Muscle of leg (tissue), 11 donors: ENCODE data around the gene PROX2. TPM values are rescaled to one million over a fixed set of nuclear protein-coding genes. Genes with fewer than 3 reads are reported as not detected.

Experiments
- DNase-seq: peaks from one replicate; pipeline ENCODE4 v3.0.0; 2013
- H3K27ac ChIP-seq: one replicate; pipeline ENCODE4 v1.5.1; 2013; ENCODE audit warnings: mild to moderate bottlenecking, low read length, control low read depth
- H3K27me3 ChIP-seq: one replicate; pipeline ENCODE4 v1.6.1; 2013; ENCODE audit warnings: low read length; ENCODE audit not compliant: control insufficient read depth, insufficient read depth
- H3K36me3 ChIP-seq: one replicate; pipeline ENCODE4 v1.6.1; 2013; ENCODE audit warnings: low read length; ENCODE audit not compliant: control insufficient read depth, insufficient read depth
- H3K4me1 ChIP-seq: one replicate; pipeline ENCODE4 v1.6.1; 2013; ENCODE audit warnings: low read length; ENCODE audit not compliant: control insufficient read depth, insufficient read depth
- H3K4me3 ChIP-seq: one replicate; pipeline ENCODE4 v1.5.1; 2013; ENCODE audit warnings: low read length, control low read depth
- H3K9me3 ChIP-seq: replicated peaks from 2 replicates; pipeline ENCODE4 v1.6.1; 2013; ENCODE audit warnings: low read depth, low read length; ENCODE audit not compliant: control insufficient read depth
- whole genome bisulfite sequencing: methylation state at CpG from one replicate; pipeline ENCODE4 v1.1.5; 2013; ENCODE audit warnings: missing lambda C conversion rate; ENCODE audit not compliant: insufficient coverage; 5-methylcytosine and 5-hydroxymethylcytosine counted together
- polyA plus RNA-seq, 8 donors: library from polyadenylated mRNA; unstranded; fragments of 120-200 nt; gene quantifications; one replicate each; pipeline versions ENCODE4 v1.2.1 to v1.2.3, GENCODE V29; 2013; ENCODE audit warnings: inconsistent platforms in 1 of 8, low replicate concordance in 1 of 8; ENCODE audit not compliant: insufficient read length in 8 of 8, insufficient read depth in 1 of 8
- total RNA-seq: library from RNA; stranded (reverse); fragments of 120-200 nt; gene quantifications from one replicate; pipeline ENCODE4 v1.2.4, GENCODE V29; 2013

The PROX2 gene
- total and polyA plus RNA-seq, 9 donors, result 0.06 to 1.1 (median 0.34) TPM; not detected in 1

DNA sequence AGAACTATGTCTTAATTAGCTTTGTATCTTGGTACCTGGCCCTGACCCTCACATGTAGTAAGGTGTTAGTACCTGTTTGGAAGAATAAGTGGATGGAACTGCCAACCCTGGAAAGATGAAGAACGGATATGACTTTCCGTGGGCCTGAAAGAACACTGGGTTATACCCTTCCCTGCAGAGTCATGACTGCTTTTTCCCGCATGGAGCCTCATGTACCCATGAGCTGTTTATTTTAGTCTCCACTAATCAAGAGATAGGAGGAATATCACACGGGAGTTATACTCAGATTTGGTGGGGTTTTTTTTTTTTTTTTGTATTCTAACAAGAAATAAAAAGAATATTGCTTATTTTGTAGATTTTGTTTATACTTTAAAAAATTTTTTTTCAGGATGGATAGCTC lies 21.7 kb upstream of the PROX2 start:
- no peaks in the 10 kb centered on the region for H3K4me1 ChIP-seq
- H3K9me3 ChIP-seq, result no peaks in the 10 kb centered on the region
- no peaks in the 10 kb centered on the region for H3K27me3 ChIP-seq
- H3K36me3 ChIP-seq, result peaks cover 89% of the 10 kb centered on the region
- H3K27ac ChIP-seq, result no peak overlapping the region
- WGBS, result 92% methylated on average over 2 of the region's 4 CpGs
- H3K4me3 ChIP-seq, result no peak overlapping the region
- DNase-seq, result no peak

DNA sequence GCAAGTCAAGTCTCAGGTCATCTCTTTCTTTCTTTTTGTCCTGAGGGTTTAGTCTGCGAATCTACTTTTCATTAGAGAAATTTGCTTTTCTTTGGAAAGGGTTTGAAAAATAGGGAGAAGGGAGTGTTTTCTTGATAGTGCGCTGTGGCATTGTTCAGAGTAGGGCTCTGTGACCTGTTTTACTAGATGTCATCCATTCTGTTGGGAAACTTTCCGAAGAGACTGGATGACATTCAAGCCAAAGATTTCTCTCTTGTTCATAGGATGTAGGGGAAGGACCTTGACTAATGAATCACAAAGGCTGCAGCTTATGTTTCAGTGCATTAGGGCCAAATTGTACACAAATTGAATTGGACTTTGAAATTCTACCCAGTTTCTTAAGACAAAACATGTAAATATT lies 20.5 kb upstream of the PROX2 start:
- H3K27ac ChIP-seq, result no peak overlapping the region
- WGBS, result 86% methylated on average over 1 of the region's 3 CpGs

DNA sequence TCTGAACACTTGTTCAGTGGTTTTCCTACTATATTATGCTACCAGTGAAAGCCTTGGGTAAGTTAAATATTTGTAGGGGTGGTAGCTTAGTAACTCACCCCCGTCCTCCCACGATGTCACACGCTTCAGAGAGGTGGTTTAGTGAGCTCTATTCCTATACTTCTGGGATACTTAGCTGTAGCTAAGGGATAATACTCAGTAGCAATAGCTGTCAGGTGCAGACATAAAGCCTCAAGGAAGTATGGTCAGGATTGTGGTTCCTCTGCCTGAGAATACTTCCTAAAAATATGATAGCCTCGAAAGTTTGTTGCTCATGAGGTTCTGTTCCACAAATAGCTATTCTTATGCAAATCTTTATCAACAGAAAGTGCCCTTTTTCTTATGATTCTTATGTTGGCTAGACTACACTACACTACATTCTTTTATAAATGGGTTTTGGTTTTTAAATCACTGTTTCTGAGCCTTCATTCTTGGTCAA lies 17.7 kb upstream of the PROX2 start:
- no peaks in the 10 kb centered on the region for H3K27me3 ChIP-seq
- no peaks in the 10 kb centered on the region for H3K9me3 ChIP-seq
- WGBS, result no CpG with 5 or more reads among the region's 4 CpGs
- DNase-seq, result peak; percentile 24
- H3K27ac ChIP-seq, result no peak overlapping the region
- peaks cover 76% of the 10 kb centered on the region for H3K36me3 ChIP-seq
- no peaks in the 10 kb centered on the region for H3K4me1 ChIP-seq
- no peak overlapping the region for H3K4me3 ChIP-seq

More for the DNA sequence above, 20.5 kb upstream of the PROX2 start:
- Histone ChIP-seq H3K4me3 (no peak overlapping the region), H3K36me3 (peaks cover 87% of the 10 kb centered on the region), H3K9me3 (no peaks in the 10 kb centered on the region), H3K27me3 (no peaks in the 10 kb centered on the region), H3K4me1 (no peaks in the 10 kb centered on the region)
- DNase-seq, result no peak

DNA sequence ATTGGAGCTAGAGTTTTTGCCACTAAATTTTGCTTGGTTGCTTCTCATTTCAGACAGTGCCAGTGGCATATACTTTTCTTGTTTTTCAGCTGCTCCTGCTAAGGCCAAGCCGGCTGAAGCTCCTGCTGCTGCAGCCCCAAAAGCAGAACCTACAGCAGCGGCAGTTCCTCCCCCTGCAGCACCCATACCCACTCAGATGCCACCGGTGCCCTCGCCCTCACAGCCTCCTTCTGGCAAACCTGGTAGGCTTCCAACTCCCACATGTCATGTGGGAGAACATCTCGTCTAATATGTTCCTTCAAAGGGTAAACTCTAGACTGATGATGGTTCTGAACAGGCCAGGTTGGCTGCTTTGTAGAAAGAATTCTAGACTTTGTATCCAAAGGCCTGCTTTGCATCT lies 16.8 kb upstream of the PROX2 start:
- no peaks in the 10 kb centered on the region for H3K9me3 ChIP-seq
- H3K36me3 ChIP-seq, result peaks cover 68% of the 10 kb centered on the region
- 89% methylated on average over 3 of the region's 5 CpGs for WGBS

DNA sequence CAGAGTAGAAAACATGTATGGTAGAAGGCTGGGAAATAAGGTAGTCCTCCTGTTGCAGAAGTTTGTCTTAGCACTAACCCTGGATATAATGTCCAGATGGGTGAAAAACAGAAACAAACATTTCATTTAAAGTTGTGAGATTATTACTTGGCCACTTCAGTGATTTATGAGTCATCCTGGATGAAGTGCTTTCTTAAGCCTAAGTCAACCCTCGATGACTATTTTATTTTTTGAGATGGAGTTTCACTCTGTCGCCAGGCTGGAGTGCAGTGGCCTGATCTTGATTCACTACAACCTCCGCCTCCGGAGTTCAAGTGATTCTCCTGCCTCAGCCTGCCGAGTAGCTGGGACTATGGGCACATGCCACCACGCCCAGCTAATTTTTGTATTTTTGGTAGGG lies 15.9 kb upstream of the PROX2 start:
- H3K27me3 ChIP-seq, result no peaks in the 10 kb centered on the region
- no peak overlapping the region for H3K27ac ChIP-seq
- DNase-seq, result no peak
- no peaks in the 10 kb centered on the region for H3K9me3 ChIP-seq
- no peaks in the 10 kb centered on the region for H3K4me1 ChIP-seq
- 95% methylated on average over 6 of the region's 6 CpGs for WGBS
- peaks cover 63% of the 10 kb centered on the region for H3K36me3 ChIP-seq
- no peak overlapping the region for H3K4me3 ChIP-seq

More for the DNA sequence above, 16.8 kb upstream of the PROX2 start:
- DNase-seq, result no peak
- no peaks in the 10 kb centered on the region for H3K4me1 ChIP-seq
- no peak overlapping the region for H3K27ac ChIP-seq
- H3K27me3 ChIP-seq, result no peaks in the 10 kb centered on the region
- H3K4me3 ChIP-seq, result no peak overlapping the region

DNA sequence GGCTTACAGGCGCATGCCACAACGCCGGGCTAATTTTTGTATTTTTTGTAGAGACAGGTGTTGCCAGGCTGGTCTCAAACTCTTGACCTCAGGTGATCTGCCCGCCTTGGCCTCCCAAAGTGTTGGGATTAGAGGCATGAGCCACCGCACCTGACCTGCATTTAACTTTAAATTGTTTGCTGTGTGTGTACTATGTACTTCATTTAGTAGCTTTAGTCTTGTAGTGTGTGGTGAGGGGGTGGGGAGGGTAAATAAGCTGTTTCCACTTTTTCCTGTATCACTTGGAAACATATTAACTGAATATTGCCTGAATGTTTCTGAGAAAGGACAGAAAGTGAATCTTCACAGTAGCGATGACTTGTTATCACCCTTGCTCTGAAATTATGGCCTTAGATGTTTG lies 14.3 kb upstream of the PROX2 start:
- 100% methylated on average over 1 of the region's 6 CpGs for WGBS
- Histone ChIP-seq H3K27me3 (no peaks in the 10 kb centered on the region), H3K36me3 (peaks cover 49% of the 10 kb centered on the region), H3K27ac (no peak overlapping the region), H3K4me1 (no peaks in the 10 kb centered on the region), H3K4me3 (no peak overlapping the region), H3K9me3 (no peaks in the 10 kb centered on the region)
- no peak for DNase-seq

DNA sequence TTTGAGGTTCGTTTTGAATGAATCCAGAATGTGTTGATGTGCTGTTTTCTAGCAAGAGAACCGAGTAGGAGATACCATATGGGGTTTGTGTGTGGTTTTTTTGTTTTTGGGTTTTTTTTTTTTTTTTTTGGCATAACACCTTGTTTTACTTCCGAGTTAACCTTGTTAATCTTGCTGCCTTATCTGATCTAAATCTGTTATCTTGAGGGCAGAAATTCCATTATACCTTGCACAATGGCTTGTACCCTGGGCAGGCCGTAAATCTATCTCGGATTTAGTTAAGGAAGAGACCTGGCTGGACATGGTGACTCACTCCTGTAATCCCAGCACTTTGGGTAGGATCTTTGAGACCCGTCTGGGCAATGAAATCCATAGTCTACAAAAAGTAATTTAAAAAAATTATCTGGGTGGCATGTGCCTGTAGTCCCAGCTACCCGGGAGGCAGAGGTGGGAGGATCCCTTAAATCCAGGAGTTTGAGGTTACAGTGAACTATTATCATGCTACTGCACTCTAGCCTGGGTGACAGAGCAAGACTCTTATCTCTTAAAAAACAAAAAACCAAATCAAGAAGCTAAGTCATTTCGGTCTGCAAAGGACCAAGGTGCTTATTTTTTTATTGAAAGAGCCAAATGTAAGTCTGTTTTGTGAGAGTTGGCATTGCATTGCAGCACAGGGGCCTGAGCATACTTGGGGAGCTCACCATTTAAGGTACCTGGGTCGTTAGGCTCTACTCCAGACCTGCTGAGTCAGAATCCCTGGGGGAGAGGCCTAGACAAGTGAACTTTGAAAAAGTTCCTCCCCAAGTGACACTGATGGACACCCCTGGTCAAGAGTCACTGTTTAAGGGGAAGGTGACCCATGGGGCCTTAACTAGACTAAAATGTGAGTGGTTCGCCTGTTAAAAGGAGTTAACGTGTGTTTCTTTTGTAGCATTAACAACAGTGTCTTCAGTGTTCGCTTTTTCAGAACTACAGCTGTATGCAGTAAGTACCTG lies 12.5 kb upstream of the PROX2 start:
- H3K4me1 ChIP-seq, result peaks cover 9% of the 10 kb centered on the region
- no peak for DNase-seq
- 66% methylated on average over 3 of the region's 12 CpGs for WGBS
- H3K27me3 ChIP-seq, result no peaks in the 10 kb centered on the region
- H3K4me3 ChIP-seq, result no peak overlapping the region
- H3K27ac ChIP-seq, result no peak overlapping the region
- peaks cover 37% of the 10 kb centered on the region for H3K36me3 ChIP-seq
- H3K9me3 ChIP-seq, result no peaks in the 10 kb centered on the region

DNA sequence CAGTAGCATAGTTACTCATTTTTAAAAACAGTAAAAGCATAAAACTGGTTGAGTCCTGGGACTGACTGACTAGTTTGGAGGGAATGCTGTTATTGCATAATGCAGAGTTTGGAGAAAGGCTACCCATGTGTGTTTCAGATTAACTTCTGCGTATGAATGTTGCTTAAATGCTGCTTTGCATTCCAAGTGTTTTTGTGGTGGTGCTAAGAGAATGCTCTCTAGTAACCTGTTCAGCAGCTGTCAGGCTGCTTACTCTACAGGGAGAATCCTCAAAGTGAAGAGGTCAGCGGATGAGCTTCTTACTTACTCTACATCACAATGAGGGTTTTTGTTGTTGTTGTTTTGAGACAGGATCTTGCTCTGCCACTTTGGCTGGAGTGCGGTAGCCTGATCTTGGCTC lies 10.1 kb upstream of the PROX2 start:
- no peaks in the 10 kb centered on the region for H3K9me3 ChIP-seq
- no peak overlapping the region for H3K27ac ChIP-seq
- H3K4me3 ChIP-seq, result no peak overlapping the region
- peak; percentile 68 for DNase-seq
- H3K27me3 ChIP-seq, result no peaks in the 10 kb centered on the region
- no CpG with 5 or more reads among the region's 3 CpGs for WGBS
- peaks cover 17% of the 10 kb centered on the region for H3K36me3 ChIP-seq
- H3K4me1 ChIP-seq, result peaks cover 19% of the 10 kb centered on the region

DNA sequence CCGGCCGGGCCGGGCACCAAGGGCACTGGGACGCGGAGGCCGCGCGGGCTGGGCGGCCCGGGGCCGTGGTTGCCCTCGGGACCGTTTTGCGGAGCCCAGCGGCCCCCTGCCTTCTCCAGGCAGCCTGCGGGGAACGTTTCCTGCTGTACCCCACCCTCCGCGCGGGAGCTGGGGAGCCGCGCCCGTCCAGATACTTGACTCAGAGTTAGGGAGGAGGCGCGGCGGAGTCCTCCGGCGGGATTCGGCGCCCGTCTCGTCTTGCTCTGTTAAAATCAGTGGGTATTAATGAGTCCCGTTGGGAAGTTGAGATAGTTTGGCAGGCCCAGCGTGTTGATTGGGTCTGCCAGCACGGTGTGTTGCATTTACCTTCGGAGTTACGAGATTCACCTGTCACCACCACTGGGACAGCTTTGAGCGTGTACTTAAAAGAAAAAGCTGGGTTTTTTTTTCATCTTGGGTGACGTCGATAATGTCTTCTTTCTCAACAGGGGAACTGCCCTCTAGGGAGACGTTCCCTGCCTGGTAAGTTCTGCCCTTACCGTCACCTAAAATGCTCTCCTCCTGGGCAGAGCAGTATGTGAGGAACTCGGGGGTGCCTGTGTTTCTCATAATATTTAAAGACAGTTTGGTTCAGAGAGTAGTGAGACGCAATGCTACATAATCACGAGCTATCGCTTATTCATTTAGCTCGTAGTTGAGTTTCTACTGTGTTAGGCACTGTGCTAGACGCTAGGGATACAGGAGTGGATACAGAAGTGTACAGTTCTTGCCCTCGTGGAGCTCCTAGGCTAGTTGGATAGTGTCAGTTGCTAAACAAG lies 6.4 kb upstream of the PROX2 start:
- H3K4me1 ChIP-seq, result peaks cover 21% of the 10 kb centered on the region
- peak; percentile 44 for DNase-seq
- H3K4me3 ChIP-seq, result peak overlapping the region; percentile 95
- peaks cover 3% of the 10 kb centered on the region for H3K36me3 ChIP-seq
- H3K27me3 ChIP-seq, result no peaks in the 10 kb centered on the region
- WGBS, result 2% methylated on average over 41 of the region's 49 CpGs
- H3K9me3 ChIP-seq, result no peaks in the 10 kb centered on the region
- peak overlapping the region; percentile 85 for H3K27ac ChIP-seq
